Measurements from ENCODE around the gene NR2C2.

NR2C2 gene

DNA sequence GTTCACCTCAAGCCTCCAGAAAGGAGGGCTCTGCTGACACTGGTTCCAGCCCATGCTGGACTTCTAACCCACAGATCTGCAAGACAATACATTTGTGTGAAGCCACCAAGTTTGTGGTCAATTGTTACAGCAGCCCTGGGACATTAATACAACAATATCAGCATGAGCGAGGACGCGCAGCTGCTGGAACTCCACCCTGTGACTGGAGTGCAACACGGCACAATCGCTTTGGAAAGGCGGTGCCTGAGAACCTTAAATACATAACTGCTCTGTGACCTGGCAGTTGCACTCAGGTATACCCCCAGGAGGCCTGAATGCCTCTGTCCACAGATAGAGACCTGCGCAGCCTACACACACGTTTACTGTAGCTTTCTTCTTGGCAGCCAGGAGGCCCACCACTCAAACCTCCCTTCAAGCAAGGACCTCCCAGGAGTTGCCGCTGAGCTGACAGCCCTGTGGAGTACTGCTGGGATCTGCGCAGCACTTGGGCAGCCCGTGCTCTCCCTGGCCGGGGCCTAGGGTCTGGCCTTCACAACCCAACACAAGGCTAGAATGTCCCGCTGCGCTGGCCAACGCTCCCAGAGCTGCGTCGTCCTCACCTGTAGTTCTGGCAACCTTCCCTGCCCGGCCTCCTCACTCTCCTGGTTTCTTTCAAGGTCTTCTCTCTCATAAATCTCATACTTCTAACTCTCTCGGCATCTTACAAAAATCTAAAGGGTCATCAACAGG is 109.5 kb downstream of the NR2C2 start:
- peaks cover 50% of the 10 kb centered on the region for H3K79me2 ChIP-seq (ENCODE audit: insufficient read depth, low read depth)
- no peak overlapping the region for H3K27ac ChIP-seq

DNA sequence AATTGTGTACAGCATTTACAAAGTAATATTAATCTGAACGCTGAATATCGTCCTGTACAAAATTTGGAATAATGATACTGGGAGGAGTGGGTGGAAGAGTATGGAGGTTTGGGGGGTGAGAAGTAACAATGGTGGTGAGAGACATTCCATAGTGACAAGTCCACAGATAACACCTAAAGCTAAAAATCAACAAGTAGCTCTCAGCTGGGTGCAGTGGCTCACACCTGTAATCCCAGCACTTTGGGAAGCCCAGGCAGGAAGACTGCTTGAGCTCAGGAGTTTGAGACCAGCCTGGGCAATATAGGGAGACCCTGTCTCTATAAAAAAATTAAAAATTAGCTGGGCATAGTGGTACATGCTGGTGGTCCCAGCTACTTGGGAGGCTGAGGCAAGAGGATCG is 112.6 kb downstream of the NR2C2 start:
- no peaks in the 10 kb centered on the region for H3K27me3 ChIP-seq (ENCODE audit: insufficient read depth, low read depth)
- no peaks in the 10 kb centered on the region; the same call in 1 of the 2 replicates for H3K36me3 ChIP-seq (ENCODE audit: insufficient read depth)

More for the DNA sequence above, 109.5 kb downstream of the NR2C2 start:
- TF ChIP-seq, protein P1, sequence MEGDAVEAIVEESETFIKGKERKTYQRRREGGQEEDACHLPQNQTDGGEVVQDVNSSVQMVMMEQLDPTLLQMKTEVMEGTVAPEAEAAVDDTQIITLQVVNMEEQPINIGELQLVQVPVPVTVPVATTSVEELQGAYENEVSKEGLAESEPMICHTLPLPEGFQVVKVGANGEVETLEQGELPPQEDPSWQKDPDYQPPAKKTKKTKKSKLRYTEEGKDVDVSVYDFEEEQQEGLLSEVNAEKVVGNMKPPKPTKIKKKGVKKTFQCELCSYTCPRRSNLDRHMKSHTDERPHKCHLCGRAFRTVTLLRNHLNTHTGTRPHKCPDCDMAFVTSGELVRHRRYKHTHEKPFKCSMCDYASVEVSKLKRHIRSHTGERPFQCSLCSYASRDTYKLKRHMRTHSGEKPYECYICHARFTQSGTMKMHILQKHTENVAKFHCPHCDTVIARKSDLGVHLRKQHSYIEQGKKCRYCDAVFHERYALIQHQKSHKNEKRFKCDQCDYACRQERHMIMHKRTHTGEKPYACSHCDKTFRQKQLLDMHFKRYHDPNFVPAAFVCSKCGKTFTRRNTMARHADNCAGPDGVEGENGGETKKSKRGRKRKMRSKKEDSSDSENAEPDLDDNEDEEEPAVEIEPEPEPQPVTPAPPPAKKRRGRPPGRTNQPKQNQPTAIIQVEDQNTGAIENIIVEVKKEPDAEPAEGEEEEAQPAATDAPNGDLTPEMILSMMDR (conservative IDR thresholded peaks at IDR 0.05; ENCODE audit: low read depth, low read length) = no peak
- no peak overlapping the region for H3K9ac ChIP-seq
- 0 out of 2 replicates have a peak, but pooled peaks cover 2% of the 10 kb centered on the region for H4K20me1 ChIP-seq (ENCODE audit: insufficient read depth)
- peaks cover 6% of the 10 kb centered on the region for H3K4me1 ChIP-seq (ENCODE audit: low read depth, poor library complexity, severe bottlenecking)
- H3K36me3 ChIP-seq (ENCODE audit: insufficient read depth) = no peaks in the 10 kb centered on the region; the same call in 1 of the 2 replicates
- H3K4me3 ChIP-seq (IDR thresholded peaks at IDR 0.05; ENCODE audit: insufficient read depth, low read depth, low read length) = no peak overlapping the region
- H2AFZ ChIP-seq (ENCODE audit: low read depth) = no peak overlapping the region
- H3K4me2 ChIP-seq = no peak overlapping the region
- H3K27me3 ChIP-seq (ENCODE audit: insufficient read depth, low read depth) = no peaks in the 10 kb centered on the region

DNA sequence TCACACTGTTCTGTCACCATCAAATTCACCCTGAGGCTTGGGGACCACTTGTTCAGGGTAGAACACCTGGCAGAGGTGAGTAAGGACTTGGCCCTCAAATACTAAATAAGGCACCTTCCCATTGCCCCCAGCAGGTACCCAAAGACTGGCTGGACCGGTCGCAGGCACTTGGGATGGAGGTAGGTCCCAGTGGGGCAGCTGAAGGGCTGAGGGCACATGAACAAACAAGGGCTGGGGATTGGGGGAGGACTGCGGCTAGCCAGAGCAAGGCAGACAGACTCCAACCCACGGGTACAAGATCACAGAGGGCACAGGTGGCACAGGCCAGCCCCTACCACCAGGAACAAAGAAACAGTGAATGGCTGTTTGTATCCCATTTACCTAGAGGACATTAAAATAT is 115.9 kb downstream of the NR2C2 start:
- no peak overlapping the region for H3K27ac ChIP-seq
- peaks cover 5% of the 10 kb centered on the region for H3K4me1 ChIP-seq (ENCODE audit: low read depth, poor library complexity, severe bottlenecking)
- H4K20me1 ChIP-seq (ENCODE audit: insufficient read depth) = no peaks in the 10 kb centered on the region
- H3K4me3 ChIP-seq (IDR thresholded peaks at IDR 0.05; ENCODE audit: insufficient read depth, low read depth, low read length) = no peak overlapping the region
- no peak overlapping the region for H3K9ac ChIP-seq
- TF ChIP-seq, protein P1 (conservative IDR thresholded peaks at IDR 0.05; ENCODE audit: low read depth, low read length) = no peak
- no peaks in the 10 kb centered on the region for H3K36me3 ChIP-seq (ENCODE audit: insufficient read depth)
- H3K79me2 ChIP-seq (ENCODE audit: insufficient read depth, low read depth) = peaks cover 34% of the 10 kb centered on the region
- no peak overlapping the region for H2AFZ ChIP-seq (ENCODE audit: low read depth)
- peak overlapping the region; percentile 61 for H3K4me2 ChIP-seq
- H3K27me3 ChIP-seq (ENCODE audit: insufficient read depth, low read depth) = no peaks in the 10 kb centered on the region

More for the DNA sequence above, 112.6 kb downstream of the NR2C2 start:
- Histone ChIP-seq H3K27ac (no peak overlapping the region), H3K79me2 (ENCODE audit: insufficient read depth, low read depth) (peaks cover 59% of the 10 kb centered on the region), H4K20me1 (ENCODE audit: insufficient read depth) (no peaks in the 10 kb centered on the region), H2AFZ (ENCODE audit: low read depth) (no peak overlapping the region), H3K4me3 (IDR thresholded peaks at IDR 0.05; ENCODE audit: insufficient read depth, low read depth, low read length) (no peak overlapping the region), H3K9ac (no peak overlapping the region), H3K4me1 (ENCODE audit: low read depth, poor library complexity, severe bottlenecking) (peaks cover 8% of the 10 kb centered on the region), H3K4me2 (no peak overlapping the region)
- TF ChIP-seq, protein P1 (conservative IDR thresholded peaks at IDR 0.05; ENCODE audit: low read depth, low read length) = no peak

DNA sequence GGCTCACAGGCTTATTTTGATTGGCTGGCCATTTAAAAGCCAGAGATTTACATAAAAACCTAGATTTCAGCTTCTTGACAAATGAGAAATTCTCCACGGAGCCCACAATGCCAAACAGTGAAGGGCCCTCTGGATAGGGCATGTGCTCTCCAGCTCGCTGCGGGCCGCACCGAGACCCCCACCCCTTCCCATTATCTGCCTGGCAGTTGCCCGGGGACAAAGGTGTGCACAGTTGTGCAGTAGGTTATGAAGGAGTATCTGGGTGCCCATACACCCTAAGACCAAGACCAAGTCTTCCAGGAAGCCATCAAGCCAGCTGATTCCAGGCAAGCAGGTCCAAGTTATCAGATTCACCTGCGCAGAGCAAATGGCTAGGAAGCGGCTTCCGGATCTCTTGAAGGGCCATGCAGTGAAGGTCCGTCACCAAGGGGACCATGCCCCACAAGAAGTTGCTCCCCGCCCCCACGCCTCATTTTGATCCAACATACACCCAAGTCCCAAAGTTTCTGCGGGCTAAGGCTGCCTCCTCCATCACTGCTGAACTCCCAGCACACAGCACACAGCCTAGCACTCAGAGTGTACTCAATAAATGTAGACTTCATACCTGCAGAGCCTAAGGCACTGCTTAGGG is 116.4 kb downstream of the NR2C2 start:
- H2AFZ ChIP-seq (ENCODE audit: low read depth) = no peak overlapping the region
- no peaks in the 10 kb centered on the region for H3K27me3 ChIP-seq (ENCODE audit: insufficient read depth, low read depth)
- H4K20me1 ChIP-seq (ENCODE audit: insufficient read depth) = no peaks in the 10 kb centered on the region
- TF ChIP-seq, protein P1 (conservative IDR thresholded peaks at IDR 0.05; ENCODE audit: low read depth, low read length) = no peak
- H3K27ac ChIP-seq = no peak overlapping the region
- peak overlapping the region; percentile 92; the same call in 1 of the 2 replicates for H3K9ac ChIP-seq
- H3K79me2 ChIP-seq (ENCODE audit: insufficient read depth, low read depth) = peaks cover 34% of the 10 kb centered on the region
- H3K36me3 ChIP-seq (ENCODE audit: insufficient read depth) = no peaks in the 10 kb centered on the region
- peak overlapping the region; percentile 1 for H3K4me3 ChIP-seq (IDR thresholded peaks at IDR 0.05; ENCODE audit: insufficient read depth, low read depth, low read length)
- peaks cover 5% of the 10 kb centered on the region for H3K4me1 ChIP-seq (ENCODE audit: low read depth, poor library complexity, severe bottlenecking)
- peak overlapping the region; percentile 61 for H3K4me2 ChIP-seq
